Liver (tissue), 3 donors: ENCODE data around the gene RAD51B.

ENCODE experiments used
- EGR1 ChIP-seq, 2 donors: IDR thresholded peaks; 2 replicates each; pipeline ENCODE4 v1.6.1; 2016 to 2018; ENCODE audit warnings: antibody characterized with exemption in 2 of 2, low read depth in 2 of 2
- FOXA1 ChIP-seq: IDR thresholded peaks from 2 replicates; pipeline ENCODE4 v1.6.1; 2016; ENCODE audit warnings: antibody characterized with exemption
- HNF4A ChIP-seq, 2 donors: conservative IDR thresholded peaks; 2 replicates each; pipeline ENCODE4 v1.6.1; 2016; ENCODE audit warnings: antibody characterized with exemption in 2 of 2, mild to moderate bottlenecking in 2 of 2
- HNF4G ChIP-seq: IDR thresholded peaks from 2 replicates; pipeline ENCODE4 v1.6.1; 2016; ENCODE audit warnings: antibody characterized with exemption
- JUND ChIP-seq, 2 donors: IDR thresholded peaks; 2 replicates each; pipeline ENCODE4 v1.6.1; 2016; ENCODE audit warnings: antibody characterized with exemption in 2 of 2
- RAD21 ChIP-seq, 2 donors: IDR thresholded peaks; 2 replicates each; pipeline ENCODE4 v1.6.1; 2016; ENCODE audit warnings: antibody characterized with exemption in 2 of 2, mild to moderate bottlenecking in 2 of 2
- TAF1 ChIP-seq: conservative IDR thresholded peaks from 2 replicates; pipeline ENCODE4 v1.6.1; 2016; ENCODE audit warnings: antibody characterized with exemption, mild to moderate bottlenecking
- YY1 ChIP-seq: IDR thresholded peaks from 2 replicates; pipeline ENCODE4 v1.6.1; 2016; ENCODE audit warnings: antibody characterized with exemption, mild to moderate bottlenecking
- TF ChIP-seq, protein P1 (sequence below): fragments of 150-350 bp; IDR thresholded peaks from 2 replicates; pipeline ENCODE4 v1.5.1; 2017; ENCODE audit warnings: improper control_type of control experiment, low read depth, low read length; ENCODE audit not compliant: missing input control
- TF ChIP-seq, protein P2 (sequence below): IDR thresholded peaks from 2 replicates; pipeline ENCODE4 v1.6.1; 2016; ENCODE audit warnings: antibody characterized with exemption
- TF ChIP-seq, protein P3 (sequence below): IDR thresholded peaks from 2 replicates; pipeline ENCODE4 v1.6.1; 2016; ENCODE audit warnings: antibody characterized with exemption, mild to moderate bottlenecking
- TF ChIP-seq, protein P4 (sequence below): IDR thresholded peaks from 2 replicates; pipeline ENCODE4 v1.6.1; 2016; ENCODE audit warnings: antibody characterized with exemption
- TF ChIP-seq, protein P5 (sequence below): IDR thresholded peaks from 2 replicates; pipeline ENCODE4 v1.6.1; 2016; ENCODE audit warnings: antibody characterized with exemption
- donor health status: healthy.
- donor health status: healthy.

DNA sequence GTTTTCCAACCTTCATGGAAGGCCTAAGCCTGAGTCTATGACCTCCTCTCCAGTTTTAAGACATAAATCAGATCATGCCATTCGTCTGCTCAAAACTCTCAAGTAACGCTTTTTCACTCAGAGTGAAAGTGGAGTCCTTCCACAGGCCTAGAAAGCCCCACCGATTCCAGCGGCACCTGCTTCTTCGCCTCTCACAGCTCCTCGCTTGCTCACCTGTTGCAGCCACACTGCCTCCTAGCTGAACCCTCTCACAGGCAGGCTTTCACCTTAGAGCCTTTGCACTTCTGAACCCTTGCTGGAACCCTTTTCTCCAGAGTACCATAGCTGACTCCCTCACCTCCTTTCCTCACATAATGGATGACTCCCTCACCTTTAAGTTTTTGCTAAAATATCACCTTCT, 672.2 kb downstream of the RAD51B start:
- TF ChIP-seq RAD21 (IDR thresholded peaks at IDR 0.05) (no peak), JUND (IDR thresholded peaks at IDR 0.05) (no peak), TAF1 (no peak), YY1 (no peak), HNF4G (no peak), FOXA1 (no peak), EGR1 (IDR thresholded peaks at IDR 0.05; ENCODE audit: low read depth in 2 of 2) (no peak), HNF4A (conservative IDR thresholded peaks at IDR 0.05) (no peak)
- TF ChIP-seq, protein P1, sequence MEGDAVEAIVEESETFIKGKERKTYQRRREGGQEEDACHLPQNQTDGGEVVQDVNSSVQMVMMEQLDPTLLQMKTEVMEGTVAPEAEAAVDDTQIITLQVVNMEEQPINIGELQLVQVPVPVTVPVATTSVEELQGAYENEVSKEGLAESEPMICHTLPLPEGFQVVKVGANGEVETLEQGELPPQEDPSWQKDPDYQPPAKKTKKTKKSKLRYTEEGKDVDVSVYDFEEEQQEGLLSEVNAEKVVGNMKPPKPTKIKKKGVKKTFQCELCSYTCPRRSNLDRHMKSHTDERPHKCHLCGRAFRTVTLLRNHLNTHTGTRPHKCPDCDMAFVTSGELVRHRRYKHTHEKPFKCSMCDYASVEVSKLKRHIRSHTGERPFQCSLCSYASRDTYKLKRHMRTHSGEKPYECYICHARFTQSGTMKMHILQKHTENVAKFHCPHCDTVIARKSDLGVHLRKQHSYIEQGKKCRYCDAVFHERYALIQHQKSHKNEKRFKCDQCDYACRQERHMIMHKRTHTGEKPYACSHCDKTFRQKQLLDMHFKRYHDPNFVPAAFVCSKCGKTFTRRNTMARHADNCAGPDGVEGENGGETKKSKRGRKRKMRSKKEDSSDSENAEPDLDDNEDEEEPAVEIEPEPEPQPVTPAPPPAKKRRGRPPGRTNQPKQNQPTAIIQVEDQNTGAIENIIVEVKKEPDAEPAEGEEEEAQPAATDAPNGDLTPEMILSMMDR, result no peak
- TF ChIP-seq, protein P2, sequence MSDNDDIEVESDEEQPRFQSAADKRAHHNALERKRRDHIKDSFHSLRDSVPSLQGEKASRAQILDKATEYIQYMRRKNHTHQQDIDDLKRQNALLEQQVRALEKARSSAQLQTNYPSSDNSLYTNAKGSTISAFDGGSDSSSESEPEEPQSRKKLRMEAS, result no peak
- TF ChIP-seq, protein P3, sequence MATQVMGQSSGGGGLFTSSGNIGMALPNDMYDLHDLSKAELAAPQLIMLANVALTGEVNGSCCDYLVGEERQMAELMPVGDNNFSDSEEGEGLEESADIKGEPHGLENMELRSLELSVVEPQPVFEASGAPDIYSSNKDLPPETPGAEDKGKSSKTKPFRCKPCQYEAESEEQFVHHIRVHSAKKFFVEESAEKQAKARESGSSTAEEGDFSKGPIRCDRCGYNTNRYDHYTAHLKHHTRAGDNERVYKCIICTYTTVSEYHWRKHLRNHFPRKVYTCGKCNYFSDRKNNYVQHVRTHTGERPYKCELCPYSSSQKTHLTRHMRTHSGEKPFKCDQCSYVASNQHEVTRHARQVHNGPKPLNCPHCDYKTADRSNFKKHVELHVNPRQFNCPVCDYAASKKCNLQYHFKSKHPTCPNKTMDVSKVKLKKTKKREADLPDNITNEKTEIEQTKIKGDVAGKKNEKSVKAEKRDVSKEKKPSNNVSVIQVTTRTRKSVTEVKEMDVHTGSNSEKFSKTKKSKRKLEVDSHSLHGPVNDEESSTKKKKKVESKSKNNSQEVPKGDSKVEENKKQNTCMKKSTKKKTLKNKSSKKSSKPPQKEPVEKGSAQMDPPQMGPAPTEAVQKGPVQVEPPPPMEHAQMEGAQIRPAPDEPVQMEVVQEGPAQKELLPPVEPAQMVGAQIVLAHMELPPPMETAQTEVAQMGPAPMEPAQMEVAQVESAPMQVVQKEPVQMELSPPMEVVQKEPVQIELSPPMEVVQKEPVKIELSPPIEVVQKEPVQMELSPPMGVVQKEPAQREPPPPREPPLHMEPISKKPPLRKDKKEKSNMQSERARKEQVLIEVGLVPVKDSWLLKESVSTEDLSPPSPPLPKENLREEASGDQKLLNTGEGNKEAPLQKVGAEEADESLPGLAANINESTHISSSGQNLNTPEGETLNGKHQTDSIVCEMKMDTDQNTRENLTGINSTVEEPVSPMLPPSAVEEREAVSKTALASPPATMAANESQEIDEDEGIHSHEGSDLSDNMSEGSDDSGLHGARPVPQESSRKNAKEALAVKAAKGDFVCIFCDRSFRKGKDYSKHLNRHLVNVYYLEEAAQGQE, result no peak
- TF ChIP-seq, protein P4, sequence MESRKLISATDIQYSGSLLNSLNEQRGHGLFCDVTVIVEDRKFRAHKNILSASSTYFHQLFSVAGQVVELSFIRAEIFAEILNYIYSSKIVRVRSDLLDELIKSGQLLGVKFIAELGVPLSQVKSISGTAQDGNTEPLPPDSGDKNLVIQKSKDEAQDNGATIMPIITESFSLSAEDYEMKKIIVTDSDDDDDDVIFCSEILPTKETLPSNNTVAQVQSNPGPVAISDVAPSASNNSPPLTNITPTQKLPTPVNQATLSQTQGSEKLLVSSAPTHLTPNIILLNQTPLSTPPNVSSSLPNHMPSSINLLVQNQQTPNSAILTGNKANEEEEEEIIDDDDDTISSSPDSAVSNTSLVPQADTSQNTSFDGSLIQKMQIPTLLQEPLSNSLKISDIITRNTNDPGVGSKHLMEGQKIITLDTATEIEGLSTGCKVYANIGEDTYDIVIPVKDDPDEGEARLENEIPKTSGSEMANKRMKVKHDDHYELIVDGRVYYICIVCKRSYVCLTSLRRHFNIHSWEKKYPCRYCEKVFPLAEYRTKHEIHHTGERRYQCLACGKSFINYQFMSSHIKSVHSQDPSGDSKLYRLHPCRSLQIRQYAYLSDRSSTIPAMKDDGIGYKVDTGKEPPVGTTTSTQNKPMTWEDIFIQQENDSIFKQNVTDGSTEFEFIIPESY, result no peak
- TF ChIP-seq, protein P5, sequence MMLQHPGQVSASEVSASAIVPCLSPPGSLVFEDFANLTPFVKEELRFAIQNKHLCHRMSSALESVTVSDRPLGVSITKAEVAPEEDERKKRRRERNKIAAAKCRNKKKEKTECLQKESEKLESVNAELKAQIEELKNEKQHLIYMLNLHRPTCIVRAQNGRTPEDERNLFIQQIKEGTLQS, result no peak
